RKO (cell line): ENCODE data around the gene DTWD2.
"Not testable (repeated sequence)": the region's sequence is repeated elsewhere in the genome, so short reads cannot be mapped to it uniquely, and the experiment has no call there.

Experiments used
- DNase-seq: peaks from one replicate; pipeline ENCODE4 v3.0.0-alpha.2; 2016; ENCODE audit warnings: low spot score

Gene DTWD2

GRCh38 chr5:118987988-118988865, at the start of gene DTWD2:
DTWD2 (minus strand) TSS chr5:118988547; CDS start chr5:118988511, 36 bp downstream.
- DNase-seq: peak; percentile 93

GRCh38 chr5:119037496-119038215, 49.3 kb upstream of the DTWD2 start:
- no peak for DNase-seq

- DNase-seq: peak; percentile 94
Measured at GRCh38 chr5:119036101-119036762, 47.9 kb upstream of the DTWD2 start.

- DNase-seq: no peak
Measured at GRCh38 chr5:119033135-119033534, 44.8 kb upstream of the DTWD2 start.

- DNase-seq: no peak
Measured at GRCh38 chr5:119032656-119033055, 44.3 kb upstream of the DTWD2 start.

- peak; percentile 81 for DNase-seq
Measured at GRCh38 chr5:119031905-119032304, 43.6 kb upstream of the DTWD2 start.

- DNase-seq: no peak
Measured at GRCh38 chr5:119031011-119031886, 42.9 kb upstream of the DTWD2 start.

- DNase-seq: no peak
Measured at GRCh38 chr5:119028575-119028974, 40.2 kb upstream of the DTWD2 start.

- DNase-seq: no peak
Measured at GRCh38 chr5:119022773-119023172, 34.4 kb upstream of the DTWD2 start.

- DNase-seq: peak; percentile 51
Measured at GRCh38 chr5:119022017-119022745, 33.8 kb upstream of the DTWD2 start.

GRCh38 chr5:119021149-119021732, 32.9 kb upstream of the DTWD2 start:
- no peak for DNase-seq

GRCh38 chr5:119019949-119020348, 31.6 kb upstream of the DTWD2 start:
- no peak for DNase-seq

- DNase-seq: no peak
Measured at GRCh38 chr5:119019501-119019900, 31.2 kb upstream of the DTWD2 start.

- DNase-seq: no peak
Measured at GRCh38 chr5:119017994-119018393, 29.6 kb upstream of the DTWD2 start.

GRCh38 chr5:119016125-119016774, 27.9 kb upstream of the DTWD2 start:
- DNase-seq: no peak

- no peak for DNase-seq
Measured at GRCh38 chr5:119011186-119011585, 22.8 kb upstream of the DTWD2 start.

- no peak for DNase-seq
Measured at GRCh38 chr5:119010206-119010605, 21.9 kb upstream of the DTWD2 start.

- no peak for DNase-seq
Measured at GRCh38 chr5:119009131-119009530, 20.8 kb upstream of the DTWD2 start.

- DNase-seq: no peak
Measured at GRCh38 chr5:118999696-119000095, 11.3 kb upstream of the DTWD2 start.

GRCh38 chr5:118998861-118999260, 10.5 kb upstream of the DTWD2 start:
- DNase-seq: not testable (repeated sequence)
